Testis (tissue), 2 donors: ENCODE data around the gene STYX.

Experiments used
- CTCF ChIP-seq, 3 experiments: fragments of 450-650 bp in 2 of 3; fragments of 200-600 bp in 1 of 3; sonication (generic) in 1 of 3; IDR thresholded peaks; one replicate each; pipeline ENCODE4 v1.5.1; 2016 to 2019; ENCODE audit warnings: antibody characterized with exemption in 3 of 3, mild to moderate bottlenecking in 2 of 3, moderate library complexity in 1 of 3
- POLR2A ChIP-seq: fragments of 450-650 bp; IDR thresholded peaks from one replicate; pipeline ENCODE4 v1.6.1; 2017; ENCODE audit warnings: antibody characterized with exemption, mild to moderate bottlenecking, moderate library complexity

DNA sequence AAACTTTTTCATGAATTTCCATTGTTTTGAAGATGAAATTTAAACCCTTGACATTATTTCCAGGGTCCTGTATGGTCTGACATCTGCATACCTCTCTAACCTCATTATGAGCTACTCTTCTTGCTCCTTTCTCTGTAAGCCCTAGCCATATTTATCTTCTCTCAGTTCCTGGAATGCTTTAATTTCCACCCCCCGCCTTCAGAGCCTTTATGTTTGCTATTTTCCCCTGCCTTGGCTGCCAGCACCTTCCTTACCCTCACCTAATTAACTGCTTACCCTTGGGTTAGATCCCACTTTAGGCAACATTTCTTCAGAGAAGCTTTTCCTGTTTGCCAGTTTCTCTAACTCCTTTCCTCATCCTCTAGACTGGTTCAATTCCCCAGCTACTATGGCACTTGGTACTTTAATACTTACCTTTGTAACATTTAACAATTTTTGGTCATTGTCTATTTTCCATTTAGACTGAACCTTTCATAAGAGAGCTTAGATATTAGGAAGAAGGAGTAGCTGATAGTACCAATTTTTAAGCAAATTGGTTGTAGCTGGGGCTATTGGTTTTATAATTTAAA is 6.0 kb downstream of the STYX start:
- TF ChIP-seq CTCF (IDR thresholded peaks at IDR 0.05) (no peak), POLR2A (no peak)
